Hematopoietic multipotent progenitor cell treated with erythropoietin and hydrocortisone succinate and interleukin-3 and kit ligand, for 6 days (in vitro differentiated cells): ENCODE measurements around the gene MGMT.

ENCODE experiments used
- DNase-seq: peaks from one replicate; pipeline ENCODE4 v3.0.0-alpha.2; 2015

The MGMT gene

DNA sequence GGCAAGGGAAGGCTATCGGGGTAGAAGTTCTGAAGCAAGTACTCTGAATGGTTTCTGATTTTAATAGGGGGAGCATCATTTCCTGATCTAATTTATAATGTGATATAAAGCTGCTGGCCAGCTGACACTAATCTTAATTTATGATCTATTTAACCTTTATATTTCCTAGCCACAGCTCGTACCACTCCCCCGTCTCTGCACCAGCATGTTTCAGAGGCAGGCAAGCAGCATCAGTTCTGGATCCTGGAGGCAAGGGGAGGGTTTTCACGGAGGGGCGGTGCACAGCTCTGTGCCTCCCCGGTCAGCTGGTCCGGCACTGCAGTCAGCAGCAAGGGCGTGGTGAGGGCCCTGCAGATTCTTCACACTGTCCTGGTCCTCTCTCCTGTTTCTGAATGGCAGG, 30.0 kb downstream of the MGMT start:
- DNase-seq = no peak

DNA sequence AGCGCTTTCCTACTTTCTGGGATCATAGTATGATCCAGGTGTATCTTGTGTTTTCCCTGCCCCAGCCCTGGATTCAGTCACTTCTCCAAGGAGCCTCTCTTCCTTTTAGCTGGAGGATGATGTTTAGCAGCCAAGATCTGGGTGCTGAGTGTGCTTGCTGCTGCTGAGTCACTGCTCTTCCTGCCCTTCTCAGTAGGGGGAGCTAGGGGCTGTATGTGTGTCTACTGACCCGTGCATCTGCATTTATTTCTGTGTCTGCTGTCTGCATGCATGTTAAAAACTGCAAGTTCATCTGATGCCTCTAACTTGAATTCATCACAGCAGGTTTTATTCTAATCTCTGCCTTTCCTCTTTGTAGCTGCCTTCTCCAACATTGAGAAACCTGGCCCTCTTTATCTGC, 31.6 kb downstream of the MGMT start:
- DNase-seq = no peak

DNA sequence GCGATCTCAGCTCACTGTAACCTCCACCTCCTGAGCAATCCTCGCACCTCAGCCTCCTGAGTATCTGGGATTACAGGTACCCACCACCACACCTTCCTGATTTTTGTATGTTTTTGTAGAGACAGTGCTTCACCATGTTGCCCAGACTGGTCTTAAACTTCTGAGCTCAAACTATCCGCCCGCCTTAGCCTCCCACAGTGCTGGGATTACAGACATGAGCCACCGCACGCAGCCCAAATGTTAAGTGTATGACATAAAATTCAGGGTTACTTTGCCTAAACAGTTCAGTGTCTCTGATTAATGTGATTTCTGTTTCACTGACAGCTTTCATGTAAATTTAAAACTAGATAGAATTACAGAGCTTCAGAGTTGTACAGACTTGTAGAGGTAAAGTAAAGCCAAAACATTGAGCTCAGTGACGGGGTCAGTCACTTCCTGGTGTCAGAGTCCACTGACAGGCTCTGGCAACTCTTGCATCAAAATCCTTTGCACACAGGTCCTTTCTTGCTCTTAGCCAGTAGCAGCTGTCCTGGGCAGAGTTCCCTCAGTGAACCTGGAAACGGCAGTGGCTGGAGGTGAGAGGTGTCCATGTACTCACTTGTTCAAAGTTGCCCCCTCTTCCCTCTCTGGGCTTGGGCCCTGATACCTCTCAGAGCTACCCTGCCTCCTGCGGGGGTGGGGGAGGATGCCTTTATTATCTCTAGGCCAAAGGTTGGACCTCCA, 33.7 kb downstream of the MGMT start:
- no peak for DNase-seq

DNA sequence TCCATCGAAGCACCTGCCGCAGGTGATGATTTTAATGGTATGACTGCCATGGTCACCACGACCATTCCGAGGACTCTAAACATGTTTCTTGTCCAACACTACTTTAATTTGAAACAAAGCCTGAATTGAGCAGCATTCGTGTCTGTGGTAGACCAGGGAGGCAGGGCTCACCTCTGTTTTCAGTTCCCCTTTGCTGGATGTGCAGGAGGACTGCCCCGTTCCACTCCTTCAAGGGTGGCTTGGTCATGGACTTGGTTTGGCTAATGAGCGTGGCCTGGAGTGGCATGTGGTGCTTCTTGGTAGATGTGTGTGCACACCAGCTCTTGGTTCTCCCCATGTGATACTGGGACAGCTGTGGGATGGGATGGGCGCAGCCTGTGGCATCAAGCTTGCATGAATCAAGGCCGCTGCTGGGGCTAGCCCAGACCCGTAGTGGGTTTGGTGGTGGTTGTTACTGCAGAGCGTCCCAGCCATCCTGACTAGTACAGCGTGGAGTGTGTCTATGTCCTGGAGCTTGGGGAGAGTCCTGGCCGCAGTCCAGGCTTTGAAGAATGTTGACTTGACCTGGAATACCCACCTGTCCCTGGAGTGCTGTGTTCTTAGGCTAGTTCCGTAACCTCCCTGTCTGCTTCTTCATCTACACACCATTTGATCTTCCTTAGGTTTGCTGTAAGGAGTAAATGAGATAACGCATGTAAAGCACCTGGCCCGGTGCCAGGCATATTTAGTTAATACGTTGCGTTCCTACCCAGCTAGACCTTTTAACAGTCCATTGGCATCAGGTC, 34.8 kb downstream of the MGMT start:
- peak; percentile 7 for DNase-seq

DNA sequence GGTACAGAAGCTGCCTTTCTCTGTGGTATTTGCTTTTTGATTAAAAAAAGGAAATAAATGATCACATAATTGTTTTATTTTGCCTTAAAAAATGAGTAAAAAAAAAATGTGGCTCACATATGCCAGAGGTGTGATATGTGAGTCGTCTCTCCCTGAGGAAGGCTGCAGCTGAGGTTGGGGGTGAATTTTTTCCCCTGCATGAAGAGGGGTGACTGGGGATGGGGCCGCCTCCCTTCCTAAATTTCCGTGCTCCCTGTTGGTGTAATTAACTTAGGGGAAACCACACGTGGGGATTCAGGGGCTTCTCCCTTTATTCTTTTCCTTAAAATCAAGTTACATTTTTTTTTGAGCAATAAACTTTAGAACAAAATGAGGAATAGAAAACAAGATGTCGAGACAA, 35.4 kb downstream of the MGMT start:
- DNase-seq = no peak

DNA sequence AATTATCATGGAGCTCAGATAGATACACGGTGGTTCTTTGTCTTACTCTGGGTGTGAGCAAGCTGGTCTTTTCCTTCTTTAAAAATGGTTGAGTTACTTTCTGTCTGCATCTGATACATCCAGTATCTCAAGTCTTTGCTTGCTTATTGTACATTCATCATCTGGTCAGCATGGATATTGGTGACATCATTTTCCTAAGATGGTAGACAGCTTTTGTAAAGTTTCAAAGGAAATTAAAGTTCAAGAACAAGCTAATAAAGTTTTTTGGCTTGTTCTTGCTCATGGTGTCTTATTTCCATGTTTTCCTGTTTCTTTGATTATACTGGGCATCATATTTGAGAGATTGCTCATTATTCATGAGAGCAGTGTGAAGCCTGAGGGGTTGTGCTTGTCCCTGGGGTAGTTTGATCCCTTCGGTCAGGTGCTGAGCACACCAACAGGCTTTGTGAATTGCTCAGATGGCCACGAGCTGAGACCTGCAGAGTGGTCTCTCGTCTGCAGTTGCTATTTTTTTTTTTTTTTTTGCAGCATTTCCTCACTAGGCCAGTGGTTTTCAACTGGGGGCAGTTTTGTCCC, 38.5 kb downstream of the MGMT start:
- no peak for DNase-seq

DNA sequence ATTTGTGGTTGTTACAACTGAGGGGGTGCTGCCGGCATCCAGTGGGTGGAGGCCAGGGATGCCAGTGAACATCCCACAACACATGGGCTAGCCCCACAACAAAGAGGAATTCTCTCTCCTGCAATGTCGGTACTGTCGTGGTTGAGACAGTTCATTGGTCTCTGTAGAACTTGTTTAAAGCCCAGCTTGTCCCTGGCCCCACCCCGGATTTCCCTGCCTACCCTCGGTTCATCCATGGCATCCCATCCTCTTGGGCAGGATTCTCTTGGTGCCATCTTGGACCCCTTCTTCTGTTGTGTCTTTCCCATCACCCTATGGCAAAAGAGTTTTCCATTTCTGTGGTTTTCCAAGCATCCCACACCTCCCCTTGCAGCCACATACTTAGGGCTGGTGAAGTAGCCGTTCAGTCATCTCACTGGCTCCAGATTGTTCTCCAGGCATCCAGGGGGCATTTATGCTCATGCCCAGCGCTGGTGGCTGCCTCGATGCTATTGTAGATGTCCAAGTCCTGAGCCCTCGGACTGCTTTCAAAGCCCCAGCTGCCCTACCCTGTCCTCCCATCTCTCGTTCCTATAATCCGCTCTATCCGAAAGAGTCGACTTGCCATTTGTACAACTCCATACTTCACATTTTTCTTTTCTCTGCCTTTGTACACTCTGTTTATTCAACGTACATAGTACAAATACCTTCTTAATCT, 39.2 kb downstream of the MGMT start:
- DNase-seq = no peak

DNA sequence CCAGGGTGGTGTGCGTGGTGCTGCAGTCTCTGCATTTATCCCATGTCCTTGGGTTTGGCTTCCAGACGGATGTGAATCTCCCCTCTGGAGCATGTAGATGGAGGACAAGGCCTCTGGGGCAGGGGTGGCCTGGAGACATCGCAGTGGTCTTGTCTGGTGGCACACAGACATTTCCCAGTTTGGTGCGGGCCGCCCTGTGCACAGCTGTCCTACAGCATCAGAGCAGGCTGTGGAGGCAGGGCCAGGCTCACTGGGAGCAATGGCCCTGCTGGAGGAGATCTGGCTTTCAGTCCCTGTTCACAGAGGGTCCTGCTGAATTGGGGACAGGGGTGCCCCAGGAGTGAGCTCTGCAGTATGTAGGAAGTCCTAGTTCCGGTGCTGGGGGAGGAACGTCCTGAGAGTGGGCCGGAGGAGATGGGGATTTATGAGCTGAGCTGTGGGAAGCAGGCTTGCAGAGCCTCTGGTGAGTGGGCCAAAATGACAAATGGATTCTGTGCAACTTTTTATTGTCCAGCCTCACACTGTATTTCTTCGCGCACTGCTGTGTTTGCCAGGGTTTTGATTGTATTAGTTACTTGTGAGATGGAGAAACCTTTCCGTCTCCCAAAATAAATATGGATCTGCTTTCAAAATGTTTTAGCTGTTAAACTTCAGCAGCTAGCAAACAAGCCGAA, 40.3 kb downstream of the MGMT start:
- DNase-seq = no peak

DNA sequence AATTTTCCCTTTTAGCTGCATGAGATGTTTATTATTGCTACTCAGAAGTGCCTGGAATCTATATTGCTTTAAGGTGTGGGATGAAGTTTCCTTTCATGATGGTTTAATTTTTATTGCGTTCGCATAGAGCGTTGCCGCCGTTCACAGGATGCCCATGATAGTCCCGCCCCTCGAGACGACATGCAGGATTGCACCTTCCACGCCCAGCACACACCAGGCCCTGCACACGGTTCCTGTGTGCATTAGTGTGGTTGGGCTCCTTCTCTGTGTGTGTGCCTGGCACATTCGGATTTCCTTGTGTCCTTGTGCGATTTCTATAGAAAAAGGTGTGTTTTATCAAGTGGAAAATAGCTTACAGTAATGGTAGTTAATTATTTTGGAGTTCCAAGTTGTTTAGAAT, 42.1 kb downstream of the MGMT start:
- DNase-seq = no peak

DNA sequence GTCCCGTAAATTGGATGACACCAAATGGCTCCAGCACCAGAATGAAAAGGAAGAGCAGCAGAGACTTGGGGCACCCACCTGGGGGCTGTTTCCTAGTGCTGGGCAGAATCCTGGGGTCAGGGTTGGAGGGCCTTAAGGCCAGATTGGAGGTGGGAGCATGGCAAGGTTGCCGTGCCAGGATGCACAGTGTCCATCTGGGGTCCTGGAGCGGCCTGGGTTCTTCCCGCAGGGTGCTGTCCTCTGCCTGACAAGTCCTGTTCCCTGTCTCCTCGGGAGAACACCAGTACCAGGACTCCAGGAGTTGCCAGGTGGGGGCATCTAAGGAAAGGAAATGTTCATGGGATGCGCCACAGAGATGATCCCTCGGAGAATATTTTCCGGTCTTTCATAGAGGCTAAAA, 42.8 kb downstream of the MGMT start:
- DNase-seq = no peak

DNA sequence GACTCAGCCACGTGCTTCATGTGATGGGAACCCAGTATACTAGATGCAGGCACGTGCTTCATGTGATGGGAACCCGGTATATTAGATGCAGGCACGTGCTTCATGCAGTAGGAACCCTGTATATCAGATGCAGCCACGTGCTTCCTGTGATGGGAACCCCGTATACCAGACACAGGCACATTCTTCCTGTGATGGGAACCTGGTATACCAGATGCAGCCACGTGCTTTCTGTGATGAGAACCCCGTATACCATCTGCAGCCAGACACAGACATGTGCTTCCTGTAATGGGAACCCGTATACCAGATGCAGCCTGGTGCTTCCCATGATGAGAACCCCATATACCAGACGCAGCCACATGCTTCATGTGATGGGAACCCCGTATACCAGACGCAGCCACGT, 44.0 kb downstream of the MGMT start:
- DNase-seq = no peak

DNA sequence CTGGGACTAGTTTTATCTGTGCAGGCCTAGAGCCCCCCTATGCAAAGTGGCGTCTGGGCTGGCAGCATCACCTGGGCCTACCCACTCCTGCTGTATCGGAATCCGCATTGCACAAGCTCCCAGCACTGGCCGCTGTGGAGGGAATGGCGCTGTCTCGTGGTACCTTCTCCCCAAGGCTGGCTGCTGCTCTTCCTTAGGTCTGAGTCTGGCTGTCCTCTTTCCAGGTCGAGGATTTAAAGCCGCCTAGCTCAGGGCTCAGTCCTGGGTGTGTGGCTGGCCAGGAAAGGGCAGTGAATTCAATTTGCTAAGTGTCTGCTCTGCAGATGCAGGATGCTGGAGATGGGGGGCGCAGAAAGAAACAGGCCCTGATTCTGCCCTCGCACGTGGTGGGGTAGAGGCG, 44.7 kb downstream of the MGMT start:
- no peak for DNase-seq

DNA sequence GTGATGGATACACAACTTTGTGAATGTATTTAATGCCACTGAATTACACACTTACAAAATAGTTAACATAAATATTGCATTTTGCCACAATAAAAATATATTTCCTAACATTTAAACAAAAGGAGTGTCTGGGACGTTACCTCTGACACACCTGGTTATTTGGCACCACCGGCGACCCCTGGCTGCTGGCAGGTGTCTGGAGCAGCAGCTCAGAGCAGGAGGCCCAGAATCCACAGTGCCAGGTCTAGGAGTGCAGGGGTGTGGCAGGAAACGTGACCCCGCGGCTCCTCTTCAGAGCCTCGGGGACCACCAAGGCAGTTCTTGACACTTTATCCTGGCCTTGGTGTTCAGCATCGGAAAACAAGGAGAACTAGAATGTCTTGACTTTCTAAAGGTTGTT, 46.3 kb downstream of the MGMT start:
- no peak for DNase-seq

DNA sequence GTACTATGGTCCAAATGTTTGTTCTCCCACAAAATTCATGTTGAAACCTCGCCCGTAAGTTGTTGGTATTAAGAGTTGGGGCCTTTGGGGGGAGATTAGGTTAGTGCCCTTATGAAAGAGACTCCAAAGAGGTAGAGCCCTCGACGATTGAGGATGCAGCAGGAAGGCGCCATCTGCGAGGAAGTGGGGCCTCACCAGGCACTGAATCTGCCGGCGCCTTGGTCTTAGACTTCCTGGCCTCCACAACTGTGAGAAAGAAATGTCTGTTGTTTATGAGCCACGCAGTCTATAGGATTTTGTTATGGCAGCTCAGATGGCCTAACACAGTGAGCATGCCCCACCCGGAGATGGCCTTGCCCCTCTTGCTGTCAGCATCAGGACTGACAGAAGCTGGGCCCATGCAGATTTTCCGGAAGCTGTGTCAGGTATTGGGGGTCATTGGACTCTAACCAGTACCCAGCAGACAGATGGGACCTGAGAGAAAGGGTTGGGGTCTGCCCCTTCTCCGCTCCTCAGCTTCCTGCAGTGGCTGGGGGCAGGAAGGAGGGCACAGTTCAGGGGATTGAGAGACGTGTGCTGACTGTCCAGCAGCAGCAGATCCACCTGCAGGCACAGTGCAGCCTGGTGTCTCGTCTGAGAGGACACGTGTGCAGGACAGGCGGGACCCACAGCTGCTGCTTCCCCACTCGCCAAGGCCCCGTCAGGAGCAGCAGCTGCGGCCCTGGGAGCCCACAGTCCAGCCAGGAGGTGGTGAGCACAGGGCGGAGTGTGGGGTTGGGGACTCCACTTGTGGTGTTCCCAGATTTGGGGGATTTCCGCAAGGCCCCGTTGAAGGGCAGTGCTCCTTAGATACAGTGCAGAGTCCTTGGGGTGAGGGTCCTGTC, 47.8 kb downstream of the MGMT start:
- no peak for DNase-seq

DNA sequence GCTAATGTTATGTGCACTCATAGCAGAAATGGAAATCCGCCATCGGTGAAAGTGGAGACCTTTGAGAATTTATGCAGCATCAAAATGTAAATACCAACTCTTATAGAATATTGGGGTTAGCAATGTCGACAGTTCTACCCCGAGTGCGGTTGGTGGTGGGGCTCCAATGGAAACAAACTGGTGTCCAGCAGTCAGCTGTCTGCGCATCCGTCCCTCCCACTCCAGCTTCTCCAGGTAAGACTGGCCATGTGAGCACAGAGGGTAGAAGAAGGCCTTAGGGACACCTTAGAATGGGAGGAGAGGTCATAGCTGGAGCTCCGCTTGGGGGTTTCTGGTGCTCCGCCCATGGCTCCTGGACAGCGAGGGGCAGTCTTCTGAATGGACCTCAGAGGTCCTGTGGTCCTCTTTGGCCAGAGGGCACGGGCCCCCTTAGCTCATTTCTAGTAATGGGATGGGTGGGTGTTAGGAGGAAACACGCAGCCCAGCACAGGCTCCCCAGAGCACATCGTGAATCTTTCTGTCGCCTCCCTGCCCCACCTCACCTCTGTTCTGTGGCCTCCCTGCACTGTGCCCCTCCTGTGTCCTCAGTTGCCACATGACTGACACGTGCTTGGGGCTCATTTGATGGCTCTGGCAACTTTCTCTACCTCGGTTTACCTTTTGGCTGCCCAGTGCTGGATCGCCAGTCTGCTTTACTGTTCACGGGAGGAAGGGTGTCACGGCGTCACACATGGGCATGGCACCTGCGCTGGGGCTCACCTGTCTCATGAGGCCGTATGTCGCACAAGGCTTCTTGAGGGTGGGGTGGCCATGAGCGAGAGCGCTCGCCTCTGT, 50.0 kb downstream of the MGMT start:
- no peak for DNase-seq

DNA sequence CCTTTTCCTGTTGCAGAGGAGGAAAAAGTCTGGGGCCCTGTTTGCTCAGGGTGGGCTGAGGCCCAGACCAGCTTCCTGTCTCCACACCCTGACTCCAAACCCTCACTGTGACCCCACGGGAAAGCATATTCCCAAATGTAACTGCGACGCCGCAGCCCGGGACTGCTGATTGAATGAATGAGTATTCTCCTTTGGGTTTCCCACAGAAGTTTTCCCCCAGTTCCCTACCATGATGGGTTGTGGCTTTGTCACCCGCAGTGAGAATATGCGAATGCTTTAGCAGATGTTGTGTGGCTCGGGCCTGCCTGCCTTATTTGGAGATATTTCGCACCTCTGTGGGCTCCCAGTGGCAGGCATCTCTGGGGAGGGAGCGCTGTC, 50.6 kb downstream of the MGMT start:
- no peak for DNase-seq

DNA sequence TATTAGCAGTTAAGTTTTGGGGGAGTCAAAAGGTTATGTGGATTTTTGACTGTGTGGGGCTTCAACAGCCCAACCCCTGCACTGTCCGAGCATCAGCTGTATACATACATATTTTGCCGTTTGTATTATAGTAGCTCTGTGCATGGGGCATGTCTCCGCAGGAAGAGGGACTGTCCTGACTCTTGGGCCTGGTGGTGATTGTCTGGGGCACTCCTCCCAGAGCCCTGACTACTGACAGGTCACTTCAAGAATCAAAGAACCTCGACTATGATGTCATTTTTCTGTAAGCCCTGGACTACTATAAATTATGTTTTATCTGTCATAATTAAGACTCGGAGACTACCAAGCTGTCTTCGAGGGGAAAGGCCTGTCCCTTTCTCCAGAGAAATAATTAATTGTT, 51.8 kb downstream of the MGMT start:
- DNase-seq = no peak

DNA sequence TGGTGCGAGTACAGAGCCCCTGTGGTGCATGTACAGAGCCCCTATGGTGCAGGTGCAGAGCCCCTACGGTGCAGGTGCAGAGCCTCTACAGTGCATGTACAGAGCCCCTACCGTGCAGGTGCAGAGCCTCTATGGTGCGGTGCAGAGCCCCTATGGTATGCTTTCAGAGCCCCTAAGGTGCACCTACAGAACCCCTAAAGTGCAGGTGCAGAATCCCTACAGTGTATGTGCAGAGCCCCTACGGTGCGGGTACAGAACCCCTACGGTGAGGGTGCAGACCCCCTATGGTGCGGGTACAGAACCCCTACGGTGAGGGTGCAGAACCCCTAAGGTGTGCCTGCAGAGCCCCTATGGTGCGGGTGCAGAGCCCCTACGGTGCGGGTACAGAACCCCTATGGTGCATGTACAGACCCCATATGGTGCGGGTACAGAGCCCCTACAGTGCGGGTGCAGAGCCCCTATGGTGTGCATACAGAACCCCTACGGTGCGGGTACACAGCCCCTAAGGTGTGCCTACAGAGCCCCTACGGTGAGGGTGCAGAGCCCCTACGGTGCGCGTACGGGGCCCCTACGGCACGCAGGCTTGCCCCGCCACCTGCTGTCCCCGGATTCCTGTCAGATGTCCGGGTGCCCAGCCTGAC, 53.5 kb downstream of the MGMT start:
- no peak for DNase-seq

DNA sequence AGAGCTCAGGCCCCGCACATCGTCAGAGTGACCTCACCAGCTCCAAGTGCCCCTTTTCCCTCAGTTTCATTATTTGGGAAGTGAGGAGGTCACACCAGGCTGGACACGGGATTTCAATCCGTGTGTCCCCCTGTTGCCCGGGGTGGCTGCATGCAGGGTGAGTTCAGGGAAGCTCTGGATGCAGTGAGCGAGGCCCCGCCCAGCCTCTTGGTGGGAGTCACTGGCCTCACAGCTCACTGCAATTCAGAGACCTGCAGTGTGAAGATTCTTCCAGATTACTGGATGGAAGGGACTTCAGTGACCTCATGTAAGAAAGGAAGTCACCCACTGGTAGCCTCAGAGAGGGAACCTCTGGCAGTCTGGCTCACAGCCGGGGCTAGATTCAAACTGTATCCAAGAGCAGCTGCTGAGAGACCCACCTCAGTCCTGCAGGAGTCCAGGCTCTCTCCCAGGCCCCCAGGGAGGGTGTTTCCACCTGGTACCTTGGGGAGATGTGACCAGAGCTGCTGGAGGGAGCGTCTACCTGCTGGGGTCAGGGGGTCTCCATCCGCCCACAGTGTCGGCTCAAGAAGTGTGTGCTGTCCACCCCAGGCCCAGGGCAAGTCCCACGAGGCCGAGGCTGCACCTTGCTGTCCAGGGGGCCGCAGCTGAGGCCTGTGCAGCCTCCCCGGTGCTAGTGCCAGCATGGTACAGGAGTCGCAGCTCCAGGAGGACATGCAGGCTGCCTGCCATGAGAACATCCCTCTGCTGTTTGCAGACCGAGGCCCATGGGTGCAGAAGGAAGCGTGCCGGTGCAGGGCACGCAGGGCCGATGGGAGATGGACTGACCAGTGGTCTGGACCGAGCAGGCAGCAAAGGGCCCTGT, 54.4 kb downstream of the MGMT start:
- no peak for DNase-seq
